NCI-H446 treated with DMSO at 0.1 percent for 48 hours (cell line): Measurements from ENCODE around the gene ZPR1.
A peak's percentile ranks its signal among the peaks of the same experiment; 100 is the strongest.
"Not testable (repeated sequence)": the region's sequence is repeated elsewhere in the genome, so short reads cannot be mapped to it uniquely, and the experiment has no call there.

Experiments used
- DNase-seq: peaks from one replicate; lab custom pipeline; 2025; lab: John Stamatoyannopoulos, UW

Gene ZPR1

GRCh38 chr11:116792144-116792868, 4.5 kb upstream of the ZPR1 start:
- no peak for DNase-seq

DNA sequence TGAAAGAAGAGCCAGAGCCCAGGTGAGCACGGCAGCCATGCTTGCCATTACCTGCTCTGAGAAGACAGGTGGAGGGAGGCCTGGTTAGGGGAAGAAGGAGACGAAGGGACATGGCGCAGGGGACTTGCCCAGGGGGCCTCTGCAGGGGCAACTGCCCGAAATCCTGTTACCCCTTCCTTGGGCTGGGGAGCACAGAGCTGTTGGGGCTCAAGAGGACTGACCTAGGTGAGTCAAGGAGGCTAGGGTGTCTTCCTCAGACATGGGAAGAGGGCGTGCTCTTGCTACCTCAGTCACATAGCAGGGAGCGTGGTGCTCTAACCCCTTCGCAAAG, 4.0 kb upstream of the ZPR1 start, which contains the start of gene APOA5:
APOA5 (minus strand) TSS at position 67 of the 331 bp plus-strand sequence; CDS start at position 48, 19 bp downstream.
- DNase-seq = no peak

DNA sequence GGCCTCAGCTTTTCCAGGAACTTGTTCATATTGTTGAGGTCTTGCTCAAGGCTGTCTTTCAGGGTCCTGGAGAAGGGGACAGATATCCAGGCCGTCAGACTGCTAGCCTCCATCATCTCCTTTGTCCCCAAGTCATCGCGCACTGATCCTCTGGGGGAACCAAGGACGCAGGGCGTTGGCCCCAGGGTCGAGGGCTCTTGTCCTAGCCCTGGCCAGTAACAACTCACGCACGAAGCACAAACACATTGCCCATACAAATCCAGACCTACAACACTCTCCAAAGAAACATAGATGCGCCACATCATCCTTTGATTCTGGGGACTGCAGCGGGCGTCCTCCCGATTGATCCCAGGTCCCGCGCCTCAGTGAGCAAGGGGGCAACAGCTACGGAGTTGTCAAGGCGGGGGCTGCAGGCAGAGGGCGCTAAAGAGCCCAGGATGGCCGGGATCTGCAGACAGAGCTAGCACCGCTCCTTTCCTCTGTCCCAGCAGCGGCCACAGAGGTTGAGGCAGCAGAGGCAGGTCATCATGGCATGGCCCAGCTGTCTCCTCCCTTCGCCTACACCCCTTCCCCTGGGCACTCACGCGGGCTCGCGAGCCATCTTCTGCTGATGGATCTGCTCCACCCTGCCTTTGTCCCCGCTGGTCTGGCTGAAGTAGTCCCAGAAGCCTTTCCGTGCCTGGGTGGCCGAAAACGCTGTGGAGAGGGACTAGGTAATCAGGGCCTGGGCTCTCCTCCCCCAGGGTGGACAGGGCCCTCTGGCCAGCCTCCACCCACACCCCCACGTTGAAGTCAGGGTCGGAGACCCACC, 3.4 kb upstream of the ZPR1 start:
- DNase-seq = peak; percentile 37

GRCh38 chr11:116790167-116791001, 2.6 kb upstream of the ZPR1 start:
- no peak for DNase-seq

DNA sequence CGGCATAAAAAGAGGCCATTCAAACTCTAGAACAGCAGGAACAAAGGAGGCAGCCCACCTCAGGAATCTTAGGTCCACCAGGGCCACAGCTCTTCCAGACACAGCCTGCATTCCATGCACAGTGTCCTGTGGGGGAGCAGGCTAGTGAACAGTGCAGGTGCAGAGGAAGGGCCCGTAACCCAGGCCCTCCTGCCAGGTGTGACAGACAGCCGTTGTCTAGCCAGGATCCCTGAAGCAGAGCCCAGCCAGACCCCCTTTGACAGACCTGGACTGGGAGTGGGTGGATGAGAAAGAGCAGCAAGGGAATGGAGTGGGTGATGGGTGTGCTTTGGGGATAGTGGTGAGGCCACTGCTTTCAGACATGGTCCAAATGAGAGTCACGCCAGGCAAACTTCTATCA, 1.2 kb upstream of the ZPR1 start:
- DNase-seq = no peak

- no peak for DNase-seq
These were observed 711 bp upstream of the ZPR1 start for GRCh38 chr11:116788534-116788933.

GRCh38 chr11:116787436-116787785, 412 bp downstream of the ZPR1 start:
- DNase-seq = no peak

DNA sequence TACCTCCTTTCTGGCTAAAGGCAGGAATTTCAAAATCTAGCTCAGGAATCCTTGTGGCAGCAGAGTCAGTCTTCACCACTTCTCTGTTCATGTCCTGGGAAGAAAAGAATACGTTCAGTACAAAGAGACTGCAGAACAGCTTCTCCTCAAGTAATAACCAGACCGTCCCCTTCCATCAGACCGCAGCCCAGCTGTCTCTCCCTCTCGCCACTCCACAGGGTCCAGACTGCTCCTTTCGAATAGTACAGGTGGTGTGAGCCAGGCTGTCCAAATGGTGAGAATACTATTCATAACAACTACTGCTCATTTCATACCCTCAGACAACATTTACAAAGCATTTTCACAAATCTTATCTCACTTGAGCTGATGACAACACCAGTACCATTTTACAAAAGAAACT, 857 bp downstream of the ZPR1 start:
- DNase-seq = no peak

- no peak for DNase-seq
These were observed 1.5 kb downstream of the ZPR1 start for GRCh38 chr11:116786326-116786725.

GRCh38 chr11:116782728-116783127, 5.1 kb downstream of the ZPR1 start:
- no peak for DNase-seq

DNA sequence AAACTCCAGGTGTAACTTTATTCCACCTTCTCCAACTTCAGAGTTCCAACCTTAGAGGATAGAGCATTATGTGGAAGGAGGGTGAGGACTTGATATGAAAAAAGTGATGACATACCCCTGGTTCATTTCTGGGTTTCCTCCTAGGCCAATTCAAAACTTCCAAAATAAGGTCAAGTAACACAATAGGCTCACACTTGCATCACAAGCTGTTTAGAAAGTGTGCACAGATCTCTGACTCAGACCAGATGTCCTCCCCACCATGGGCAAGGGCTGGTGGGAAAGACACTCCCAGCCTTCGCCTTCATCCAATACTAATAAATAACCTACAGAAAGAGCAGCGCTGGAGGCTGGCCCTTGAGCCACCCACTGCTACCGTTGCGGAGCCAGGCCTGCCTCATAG, 9.3 kb downstream of the ZPR1 start:
- DNase-seq = no peak

- no peak for DNase-seq
These were observed 10.8 kb downstream of the ZPR1 start for GRCh38 chr11:116777056-116777455.

DNA sequence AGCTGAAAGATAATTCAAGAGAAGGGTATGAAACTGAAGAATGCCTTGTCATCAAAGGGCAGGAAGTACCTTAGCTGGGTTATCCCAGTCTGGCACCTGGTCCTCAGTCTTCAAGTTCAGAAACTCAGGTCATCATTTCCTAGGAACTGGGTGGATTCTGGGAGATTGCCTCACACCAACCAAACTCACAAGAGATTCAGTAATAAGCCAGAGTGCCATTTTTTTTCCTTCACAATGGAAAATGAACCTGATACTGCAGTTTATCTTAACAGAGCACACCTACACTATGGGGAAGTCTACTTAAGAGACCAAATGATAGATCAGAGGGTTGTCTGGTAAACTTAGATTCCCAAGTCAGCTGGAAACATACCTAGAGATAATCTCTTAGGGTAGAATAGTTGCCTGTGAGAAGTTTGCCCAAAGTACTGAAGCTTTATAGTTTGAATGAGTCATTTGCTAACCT, 11.3 kb downstream of the ZPR1 start:
- DNase-seq = no peak

DNA sequence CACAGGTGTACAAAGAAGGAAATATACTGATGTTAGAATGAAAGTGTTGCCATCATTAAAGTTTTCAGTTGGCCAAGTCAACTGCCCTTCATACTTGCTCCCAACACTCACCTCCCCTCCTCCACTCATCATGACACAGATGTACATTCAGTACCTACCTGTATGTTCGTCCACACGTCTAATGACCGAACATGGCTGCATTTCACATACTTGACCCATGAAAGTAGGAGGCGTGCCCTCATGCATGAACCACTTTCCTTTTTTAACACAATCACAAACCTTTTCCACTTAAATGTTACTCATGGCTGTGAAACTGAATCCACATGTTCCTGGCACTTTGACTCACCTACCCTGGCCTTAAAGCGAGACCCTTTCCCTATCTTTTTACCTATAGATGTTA, 11.8 kb downstream of the ZPR1 start:
- DNase-seq = no peak

GRCh38 chr11:116774661-116775060, 13.2 kb downstream of the ZPR1 start:
- DNase-seq = no peak

- peak; percentile 59 for DNase-seq
These were observed 14.4 kb downstream of the ZPR1 start for GRCh38 chr11:116773203-116774097.

- DNase-seq = peak; percentile 78
These were observed 15.2 kb downstream of the ZPR1 start, which contains the start of gene BUD13 for GRCh38 chr11:116772443-116773202. TSS of gene BUD13 (minus strand) at chr11:116772987. CDS start at chr11:116772964, 23 bp downstream.

DNA sequence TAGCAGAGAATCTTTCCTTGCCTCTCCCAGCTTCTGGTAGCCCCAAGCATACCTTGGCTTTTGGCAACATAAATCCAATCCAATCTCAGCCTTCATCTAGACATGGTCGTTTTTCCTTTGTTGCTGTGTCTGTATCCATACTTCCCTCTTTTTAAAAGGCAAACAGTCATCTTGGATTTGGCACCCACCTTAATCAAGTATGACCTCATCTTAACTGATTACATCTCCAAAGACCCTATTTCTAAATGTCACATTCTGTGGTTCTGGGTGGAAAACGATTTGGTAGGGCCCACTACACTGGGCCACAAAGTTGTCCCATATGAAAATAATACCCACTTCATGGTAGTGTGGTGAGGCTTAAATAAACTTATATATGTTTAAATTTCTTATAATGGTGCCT, 15.9 kb downstream of the ZPR1 start:
- no peak for DNase-seq

GRCh38 chr11:116762132-116762531, 25.7 kb downstream of the ZPR1 start:
- DNase-seq = no peak

DNA sequence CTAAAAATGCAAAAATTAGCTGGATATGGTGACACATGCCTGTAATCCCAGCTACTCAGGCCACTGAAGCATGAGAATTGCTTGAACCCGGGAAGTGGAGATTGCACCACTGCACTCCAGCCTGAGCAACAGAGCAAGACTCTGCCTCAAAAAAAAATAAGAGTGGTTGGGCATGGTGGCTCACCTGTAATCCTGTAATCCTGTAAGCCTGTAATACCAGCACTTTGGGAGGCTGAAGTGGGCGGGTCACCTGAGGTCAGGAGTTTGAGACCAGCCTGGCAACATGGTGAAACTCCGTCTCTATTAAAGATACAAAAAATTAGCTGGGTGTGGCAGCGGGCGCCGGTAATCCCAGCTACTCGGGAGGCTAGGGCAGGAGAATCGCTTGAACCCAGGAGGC, 31.8 kb downstream of the ZPR1 start:
- DNase-seq = not testable (repeated sequence)
